Measurements from ENCODE around the gene ADGRG6. TPM values are rescaled to one million over a fixed set of nuclear protein-coding genes. Genes with fewer than 3 reads are reported as not detected.

Gene ADGRG6
- total and polyA plus RNA-seq, 2 of the 8 experiments (the other 6 are each of a cell fraction or from before 2014, with no cell fraction given), result 1.1 to 6.2 TPM

DNA sequence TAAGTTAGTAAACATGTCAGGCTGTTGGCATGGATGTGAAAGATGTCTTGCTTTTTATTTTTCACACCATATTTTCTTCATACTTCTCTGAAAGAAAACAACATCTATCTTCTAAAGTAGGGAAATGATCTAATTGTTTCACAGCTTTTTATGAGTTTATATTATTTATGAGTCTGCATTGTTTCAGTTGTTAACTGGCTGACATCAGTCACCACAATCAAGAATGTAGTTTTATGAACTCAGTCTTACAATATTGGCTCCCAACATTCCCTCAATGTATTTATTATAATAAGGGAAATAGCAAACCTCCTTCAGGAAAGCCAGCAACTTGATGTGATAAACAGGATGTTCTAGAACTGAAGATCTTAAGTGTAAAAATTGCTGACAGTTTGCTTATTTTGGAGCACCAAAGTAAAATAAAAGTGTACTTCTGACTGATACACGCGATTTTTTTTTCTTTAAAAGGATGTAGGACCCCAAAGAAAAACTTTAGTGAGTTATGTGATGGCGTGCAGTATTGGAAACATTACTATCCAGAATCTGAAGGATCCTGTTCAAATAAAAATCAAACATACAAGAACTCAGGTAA is 106.0 kb downstream of the ADGRG6 start (continued):
- TF ChIP-seq, protein P1, sequence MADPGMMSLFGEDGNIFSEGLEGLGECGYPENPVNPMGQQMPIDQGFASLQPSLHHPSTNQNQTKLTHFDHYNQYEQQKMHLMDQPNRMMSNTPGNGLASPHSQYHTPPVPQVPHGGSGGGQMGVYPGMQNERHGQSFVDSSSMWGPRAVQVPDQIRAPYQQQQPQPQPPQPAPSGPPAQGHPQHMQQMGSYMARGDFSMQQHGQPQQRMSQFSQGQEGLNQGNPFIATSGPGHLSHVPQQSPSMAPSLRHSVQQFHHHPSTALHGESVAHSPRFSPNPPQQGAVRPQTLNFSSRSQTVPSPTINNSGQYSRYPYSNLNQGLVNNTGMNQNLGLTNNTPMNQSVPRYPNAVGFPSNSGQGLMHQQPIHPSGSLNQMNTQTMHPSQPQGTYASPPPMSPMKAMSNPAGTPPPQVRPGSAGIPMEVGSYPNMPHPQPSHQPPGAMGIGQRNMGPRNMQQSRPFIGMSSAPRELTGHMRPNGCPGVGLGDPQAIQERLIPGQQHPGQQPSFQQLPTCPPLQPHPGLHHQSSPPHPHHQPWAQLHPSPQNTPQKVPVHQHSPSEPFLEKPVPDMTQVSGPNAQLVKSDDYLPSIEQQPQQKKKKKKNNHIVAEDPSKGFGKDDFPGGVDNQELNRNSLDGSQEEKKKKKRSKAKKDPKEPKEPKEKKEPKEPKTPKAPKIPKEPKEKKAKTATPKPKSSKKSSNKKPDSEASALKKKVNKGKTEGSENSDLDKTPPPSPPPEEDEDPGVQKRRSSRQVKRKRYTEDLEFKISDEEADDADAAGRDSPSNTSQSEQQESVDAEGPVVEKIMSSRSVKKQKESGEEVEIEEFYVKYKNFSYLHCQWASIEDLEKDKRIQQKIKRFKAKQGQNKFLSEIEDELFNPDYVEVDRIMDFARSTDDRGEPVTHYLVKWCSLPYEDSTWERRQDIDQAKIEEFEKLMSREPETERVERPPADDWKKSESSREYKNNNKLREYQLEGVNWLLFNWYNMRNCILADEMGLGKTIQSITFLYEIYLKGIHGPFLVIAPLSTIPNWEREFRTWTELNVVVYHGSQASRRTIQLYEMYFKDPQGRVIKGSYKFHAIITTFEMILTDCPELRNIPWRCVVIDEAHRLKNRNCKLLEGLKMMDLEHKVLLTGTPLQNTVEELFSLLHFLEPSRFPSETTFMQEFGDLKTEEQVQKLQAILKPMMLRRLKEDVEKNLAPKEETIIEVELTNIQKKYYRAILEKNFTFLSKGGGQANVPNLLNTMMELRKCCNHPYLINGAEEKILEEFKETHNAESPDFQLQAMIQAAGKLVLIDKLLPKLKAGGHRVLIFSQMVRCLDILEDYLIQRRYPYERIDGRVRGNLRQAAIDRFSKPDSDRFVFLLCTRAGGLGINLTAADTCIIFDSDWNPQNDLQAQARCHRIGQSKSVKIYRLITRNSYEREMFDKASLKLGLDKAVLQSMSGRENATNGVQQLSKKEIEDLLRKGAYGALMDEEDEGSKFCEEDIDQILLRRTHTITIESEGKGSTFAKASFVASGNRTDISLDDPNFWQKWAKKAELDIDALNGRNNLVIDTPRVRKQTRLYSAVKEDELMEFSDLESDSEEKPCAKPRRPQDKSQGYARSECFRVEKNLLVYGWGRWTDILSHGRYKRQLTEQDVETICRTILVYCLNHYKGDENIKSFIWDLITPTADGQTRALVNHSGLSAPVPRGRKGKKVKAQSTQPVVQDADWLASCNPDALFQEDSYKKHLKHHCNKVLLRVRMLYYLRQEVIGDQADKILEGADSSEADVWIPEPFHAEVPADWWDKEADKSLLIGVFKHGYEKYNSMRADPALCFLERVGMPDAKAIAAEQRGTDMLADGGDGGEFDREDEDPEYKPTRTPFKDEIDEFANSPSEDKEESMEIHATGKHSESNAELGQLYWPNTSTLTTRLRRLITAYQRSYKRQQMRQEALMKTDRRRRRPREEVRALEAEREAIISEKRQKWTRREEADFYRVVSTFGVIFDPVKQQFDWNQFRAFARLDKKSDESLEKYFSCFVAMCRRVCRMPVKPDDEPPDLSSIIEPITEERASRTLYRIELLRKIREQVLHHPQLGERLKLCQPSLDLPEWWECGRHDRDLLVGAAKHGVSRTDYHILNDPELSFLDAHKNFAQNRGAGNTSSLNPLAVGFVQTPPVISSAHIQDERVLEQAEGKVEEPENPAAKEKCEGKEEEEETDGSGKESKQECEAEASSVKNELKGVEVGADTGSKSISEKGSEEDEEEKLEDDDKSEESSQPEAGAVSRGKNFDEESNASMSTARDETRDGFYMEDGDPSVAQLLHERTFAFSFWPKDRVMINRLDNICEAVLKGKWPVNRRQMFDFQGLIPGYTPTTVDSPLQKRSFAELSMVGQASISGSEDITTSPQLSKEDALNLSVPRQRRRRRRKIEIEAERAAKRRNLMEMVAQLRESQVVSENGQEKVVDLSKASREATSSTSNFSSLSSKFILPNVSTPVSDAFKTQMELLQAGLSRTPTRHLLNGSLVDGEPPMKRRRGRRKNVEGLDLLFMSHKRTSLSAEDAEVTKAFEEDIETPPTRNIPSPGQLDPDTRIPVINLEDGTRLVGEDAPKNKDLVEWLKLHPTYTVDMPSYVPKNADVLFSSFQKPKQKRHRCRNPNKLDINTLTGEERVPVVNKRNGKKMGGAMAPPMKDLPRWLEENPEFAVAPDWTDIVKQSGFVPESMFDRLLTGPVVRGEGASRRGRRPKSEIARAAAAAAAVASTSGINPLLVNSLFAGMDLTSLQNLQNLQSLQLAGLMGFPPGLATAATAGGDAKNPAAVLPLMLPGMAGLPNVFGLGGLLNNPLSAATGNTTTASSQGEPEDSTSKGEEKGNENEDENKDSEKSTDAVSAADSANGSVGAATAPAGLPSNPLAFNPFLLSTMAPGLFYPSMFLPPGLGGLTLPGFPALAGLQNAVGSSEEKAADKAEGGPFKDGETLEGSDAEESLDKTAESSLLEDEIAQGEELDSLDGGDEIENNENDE (IDR thresholded peaks at IDR 0.05; ENCODE audit: insufficient replicate concordance, low read length), result no peak
- no peak for TF ChIP-seq JUN (IDR thresholded peaks at IDR 0.05; ENCODE audit: low read depth, low read length)
- no peak for TF ChIP-seq HDAC6 (IDR thresholded peaks at IDR 0.05; ENCODE audit: low read depth, low read length)
- TF ChIP-seq EZH2 (IDR thresholded peaks at IDR 0.05; ENCODE audit: low read depth, low read length, severe bottlenecking), result no peak
- no peak for TF ChIP-seq RNF2 (IDR thresholded peaks at IDR 0.05; ENCODE audit: borderline replicate concordance, low read depth, low read length, missing control alignments, poor library complexity, severe bottlenecking)
- no peak for TF ChIP-seq YY1 (IDR thresholded peaks at IDR 0.05; ENCODE audit: low read depth, low read length)
- TF ChIP-seq TEAD4 (IDR thresholded peaks at IDR 0.05; ENCODE audit: low read depth, low read length), result no peak
- no peak for TF ChIP-seq SAP30 (IDR thresholded peaks at IDR 0.05; ENCODE audit: insufficient read depth, insufficient replicate concordance, low read length)
- no peak for TF ChIP-seq NRF1 (IDR thresholded peaks at IDR 0.05; ENCODE audit: low read depth, low read length)
- no peak for TF ChIP-seq RBBP5 (IDR thresholded peaks at IDR 0.05; ENCODE audit: borderline replicate concordance, low read depth, low read length)
- TF ChIP-seq SIX5 (IDR thresholded peaks at IDR 0.05; ENCODE audit: low read depth, low read length), result no peak

Measured in H1 (cell line).